Glutamatergic neuron (in vitro differentiated cells): ENCODE results near the gene NEGR1. TPM values are rescaled to one million over a fixed set of nuclear protein-coding genes. Genes with fewer than 3 reads are reported as not detected.
A peak's percentile ranks its signal among the peaks of the same experiment; 100 is the strongest.

ENCODE experiments used
- DNase-seq: peaks from one replicate; pipeline ENCODE4 v3.0.0; 2022
- H3K27ac Mint-ChIP-seq: one replicate; pipeline ENCODE4 v1.8.0; 2020; ENCODE audit warnings: mild to moderate bottlenecking, mixed read lengths, inconsistent platforms; ENCODE audit not compliant: unreplicated experiment
- H3K27me3 Mint-ChIP-seq: one replicate; pipeline ENCODE4 v1.8.0; 2020; ENCODE audit warnings: mild to moderate bottlenecking, moderate library complexity, mixed read lengths, inconsistent platforms; ENCODE audit not compliant: unreplicated experiment
- H3K36me3 Mint-ChIP-seq: one replicate; pipeline ENCODE4 v1.8.0; 2020; ENCODE audit warnings: mild to moderate bottlenecking, mixed read lengths, inconsistent platforms; ENCODE audit not compliant: unreplicated experiment
- H3K4me1 Mint-ChIP-seq: one replicate; pipeline ENCODE4 v1.8.0; 2020; ENCODE audit warnings: mild to moderate bottlenecking, low read depth, mixed read lengths, inconsistent platforms; ENCODE audit not compliant: unreplicated experiment
- H3K4me3 Mint-ChIP-seq: one replicate; pipeline ENCODE4 v1.8.0; 2020; ENCODE audit warnings: mild to moderate bottlenecking, mixed read lengths, inconsistent platforms; ENCODE audit not compliant: unreplicated experiment
- H3K9me3 Mint-ChIP-seq: one replicate; pipeline ENCODE4 v1.8.0; 2020; ENCODE audit warnings: mild to moderate bottlenecking, moderate library complexity, mixed read lengths, inconsistent platforms; ENCODE audit not compliant: unreplicated experiment
- CTCF ChIP-seq: fragments of 200-600 bp; sonication (generic); IDR thresholded peaks from one replicate; pipeline ENCODE4 v1.5.0; 2021; ENCODE audit not compliant: partially characterized antibody, unreplicated experiment
- total RNA-seq: library from RNA; stranded (reverse); fragmentation: NEBNext Ultra II Directional; extraction: Animal tissue kit (Norgen Biotek cat#: 25700); gene quantifications from one replicate; pipeline ENCODE4 v1.2.1, GENCODE V29; 2021; ENCODE audit not compliant: unreplicated experiment

NEGR1 gene
- total RNA-seq, 1 donor from 2014 or later: 0.51 TPM

DNA sequence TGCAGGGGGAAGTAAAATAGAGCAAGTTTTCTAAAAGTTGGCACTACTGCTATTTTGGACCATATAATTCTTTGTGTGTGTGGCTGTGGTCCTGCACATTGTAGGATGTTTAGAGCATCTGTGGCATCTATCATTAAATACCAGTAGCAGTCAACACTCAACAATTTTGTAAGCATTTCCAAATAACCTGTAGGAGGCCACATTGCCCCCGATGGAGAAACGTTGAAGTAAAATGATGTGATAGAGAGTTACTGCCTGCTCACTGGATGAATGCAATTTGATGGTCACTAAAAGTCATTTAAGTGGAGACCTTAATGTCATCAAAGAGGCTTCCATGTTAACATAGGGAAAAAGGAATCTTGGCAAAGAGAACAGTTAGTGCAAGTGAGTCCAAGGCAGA lies 560.8 kb downstream of the NEGR1 start:
- H3K36me3 Mint-ChIP-seq: no peaks in the 10 kb centered on the region
- no peak for DNase-seq
- peaks cover 2% of the 10 kb centered on the region for H3K9me3 Mint-ChIP-seq
- H3K27ac Mint-ChIP-seq: no peak overlapping the region
- H3K27me3 Mint-ChIP-seq: no peaks in the 10 kb centered on the region
- peak; percentile 14 for TF ChIP-seq CTCF
- no peak overlapping the region for H3K4me3 Mint-ChIP-seq
- peaks cover 2% of the 10 kb centered on the region for H3K4me1 Mint-ChIP-seq

DNA sequence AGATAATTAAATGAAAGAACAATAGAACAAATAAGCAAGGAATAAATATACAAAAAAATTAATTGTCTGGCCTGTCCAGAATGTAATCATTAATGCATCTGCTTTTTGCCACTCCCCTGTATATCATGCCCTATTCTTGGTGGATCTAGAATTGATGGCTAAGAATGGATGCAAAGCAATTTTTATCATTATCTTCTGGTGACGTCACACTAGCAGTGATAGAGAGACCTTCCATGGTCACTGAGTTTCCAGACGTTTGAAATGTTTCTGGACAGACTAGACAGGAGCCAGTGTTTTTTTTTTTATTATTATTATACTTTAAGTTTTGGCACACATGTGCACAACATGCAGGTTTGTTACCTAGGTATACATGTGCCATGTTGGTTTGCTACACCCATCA lies 563.0 kb downstream of the NEGR1 start:
- no peak for DNase-seq
- no peak overlapping the region for H3K4me3 Mint-ChIP-seq
- no peaks in the 10 kb centered on the region for H3K27me3 Mint-ChIP-seq
- peaks cover 2% of the 10 kb centered on the region for H3K4me1 Mint-ChIP-seq
- H3K36me3 Mint-ChIP-seq: peaks cover 7% of the 10 kb centered on the region
- no peak overlapping the region for H3K27ac Mint-ChIP-seq
- H3K9me3 Mint-ChIP-seq: peaks cover 2% of the 10 kb centered on the region
- no peak for TF ChIP-seq CTCF

DNA sequence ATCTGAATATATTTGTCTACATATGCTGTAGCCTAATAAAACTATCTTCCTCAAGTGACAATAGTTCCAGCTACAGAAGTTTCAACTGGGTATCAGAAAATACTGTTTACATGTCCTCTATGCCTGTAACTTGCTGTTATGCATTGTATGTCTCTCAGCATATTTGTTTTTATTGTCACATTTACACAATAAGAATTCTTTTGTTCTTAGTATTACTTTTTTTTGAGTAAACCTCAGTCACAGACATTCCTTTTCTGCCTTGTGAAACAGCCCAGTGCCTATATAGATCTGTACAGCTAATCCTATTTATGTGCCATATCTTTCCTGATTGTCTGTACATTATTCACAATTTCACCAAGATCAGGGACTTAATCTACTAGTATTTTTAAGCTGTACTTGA lies 565.2 kb downstream of the NEGR1 start:
- no peak overlapping the region for H3K4me3 Mint-ChIP-seq
- no peak overlapping the region for H3K27ac Mint-ChIP-seq
- H3K36me3 Mint-ChIP-seq: peaks cover 7% of the 10 kb centered on the region
- no peaks in the 10 kb centered on the region for H3K27me3 Mint-ChIP-seq
- H3K9me3 Mint-ChIP-seq: peaks cover 2% of the 10 kb centered on the region
- TF ChIP-seq CTCF: no peak
- no peak for DNase-seq
- H3K4me1 Mint-ChIP-seq: peaks cover 2% of the 10 kb centered on the region

DNA sequence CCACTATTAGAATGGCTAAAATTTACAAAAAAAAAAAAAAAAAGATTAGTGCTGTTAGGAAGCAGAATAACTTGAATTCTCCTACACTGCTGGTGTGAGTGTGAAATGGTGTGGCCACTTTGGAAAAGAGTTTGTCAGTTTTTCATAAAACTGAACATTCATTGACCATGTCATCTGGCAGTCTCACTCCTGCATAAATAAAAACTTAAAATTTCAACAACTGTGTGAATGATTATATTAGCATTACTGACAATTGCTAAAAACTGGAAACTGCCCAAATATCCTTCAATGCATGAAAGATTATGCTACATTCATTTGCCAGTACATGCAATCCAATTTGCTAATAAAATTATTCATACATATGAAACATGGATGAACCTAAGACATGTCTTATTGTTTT lies 570.9 kb downstream of the NEGR1 start:
- H3K27ac Mint-ChIP-seq: no peak overlapping the region
- H3K9me3 Mint-ChIP-seq: peaks cover 2% of the 10 kb centered on the region
- H3K36me3 Mint-ChIP-seq: peaks cover 7% of the 10 kb centered on the region
- DNase-seq: no peak
- H3K4me3 Mint-ChIP-seq: no peak overlapping the region
- H3K27me3 Mint-ChIP-seq: no peaks in the 10 kb centered on the region
- H3K4me1 Mint-ChIP-seq: no peaks in the 10 kb centered on the region
- no peak for TF ChIP-seq CTCF

DNA sequence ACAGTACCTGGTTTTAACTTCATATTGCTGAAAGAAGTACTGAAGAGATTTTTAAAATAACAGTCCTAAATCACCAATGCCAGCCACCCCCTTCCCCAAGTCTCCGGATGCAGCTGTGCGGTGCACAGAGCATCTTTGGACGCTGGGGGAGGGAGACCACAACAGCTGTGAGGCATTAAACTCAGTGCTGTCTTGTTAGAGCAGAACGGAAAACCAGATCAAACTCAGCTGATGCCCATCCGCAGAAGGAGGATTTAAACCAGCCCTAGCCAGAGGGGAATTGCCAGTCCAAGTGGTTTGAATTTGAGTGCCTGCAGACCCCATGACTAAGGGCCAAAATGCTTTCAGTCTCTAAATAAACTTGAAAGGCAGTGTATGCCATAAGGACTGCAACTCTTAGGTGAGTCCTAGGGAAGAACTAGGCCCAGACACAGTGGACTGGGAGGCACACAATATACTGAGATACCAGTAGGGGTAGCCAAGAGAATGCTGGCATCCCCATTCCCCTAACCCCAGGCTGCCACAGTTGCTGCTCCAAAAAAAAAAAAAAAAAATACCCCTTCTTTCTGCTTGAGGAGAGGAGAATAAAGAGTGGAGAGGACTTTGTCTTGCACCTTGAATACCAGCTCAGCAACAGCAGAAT lies 576.2 kb downstream of the NEGR1 start:
- Mint-ChIP-seq H3K36me3 (no peaks in the 10 kb centered on the region), H3K27me3 (no peaks in the 10 kb centered on the region), H3K4me1 (no peaks in the 10 kb centered on the region), H3K9me3 (peaks cover 4% of the 10 kb centered on the region), H3K27ac (no peak overlapping the region), H3K4me3 (no peak overlapping the region)
- no peak for TF ChIP-seq CTCF
- no peak for DNase-seq
